B cell (primary cell): ENCODE data around the gene USP7. TPM values are rescaled to one million over a fixed set of nuclear protein-coding genes. Genes with fewer than 3 reads are reported as not detected.
"Not testable (repeated sequence)": the region's sequence is repeated elsewhere in the genome, so short reads cannot be mapped to it uniquely, and the experiment has no call there.

ENCODE experiments used
- ATAC-seq: fragments of 200-7000 bp; cut with Tn5 transposase; one replicate; pipeline ENCODE4 v1.10.0; 2021; ENCODE audit warnings: low read depth, mild to moderate bottlenecking, moderate number of reproducible peaks, moderate library complexity
- CTCF ChIA-PET: fragments of 350-600 bp; sonication (Branson Sonifier 250); formaldehyde crosslinking; loops from one replicate; lab custom pipeline; 2021; ENCODE audit warnings: antibody characterized with exemption, inconsistent platforms; lab: Charles Lee
- POLR2A ChIA-PET: fragments of 350-600 bp; sonication (Branson Sonifier 250); formaldehyde crosslinking; loops from one replicate; lab custom pipeline; 2021; ENCODE audit warnings: antibody characterized with exemption; lab: Charles Lee
- DNase-seq: peaks from one replicate; pipeline ENCODE4 v3.0.0; 2013
- H2AFZ ChIP-seq: 2 replicates; pipeline ENCODE4 v1.6.1; 2012; ENCODE audit warnings: mild to moderate bottlenecking, low read depth, low read length; ENCODE audit not compliant: insufficient read depth, poor library complexity, severe bottlenecking
- H3K27ac ChIP-seq, 2 donors: 1 replicate in 1 of 2; 2 replicates in 1 of 2; pipeline ENCODE4 v1.5.1; 2012 to 2013; ENCODE audit warnings: low read length in 2 of 2, mild to moderate bottlenecking in 2 of 2, moderate library complexity in 1 of 2
- H3K27me3 ChIP-seq, 4 experiments: fragments of 200-600 bp in 1 of 4; sonication (generic) in 1 of 4; replicated peaks in 1 of 4; 1 replicate in 2 of 4; 2 replicates in 2 of 4; pipeline versions ENCODE4 v1.6.1 to v1.7.0; 2013 to 2016; ENCODE audit warnings: low read length in 3 of 4, mild to moderate bottlenecking in 2 of 4, mixed read lengths in 1 of 4, moderate library complexity in 1 of 4; ENCODE audit not compliant: insufficient read depth in 4 of 4, control insufficient read depth in 3 of 4; ENCODE audit errors: control extremely low read depth in 1 of 4
- H3K36me3 ChIP-seq, 2 experiments: replicated peaks in 1 of 2; 1 replicate in 1 of 2; 2 replicates in 1 of 2; pipeline versions ENCODE4 v1.6.1 to v1.7.1; 2013; ENCODE audit warnings: low read length in 1 of 2; ENCODE audit not compliant: insufficient read depth in 2 of 2, control insufficient read depth in 1 of 2; ENCODE audit errors: control extremely low read depth in 1 of 2, extremely low read depth in 1 of 2
- H3K4me1 ChIP-seq, 2 donors: fragments of 200-600 bp in 1 of 2; sonication (generic) in 1 of 2; 1 replicate in 1 of 2; 2 replicates in 1 of 2; pipeline versions ENCODE4 v1.5.1 to v1.6.1; 2013 to 2017; ENCODE audit warnings: low read length in 2 of 2; ENCODE audit not compliant: control insufficient read depth in 2 of 2, insufficient read depth in 2 of 2
- H3K4me2 ChIP-seq: replicated peaks from 2 replicates; pipeline ENCODE3; 2012; ENCODE audit warnings: mild to moderate bottlenecking, low read depth, low read length; ENCODE audit not compliant: poor library complexity, severe bottlenecking
- H3K4me3 ChIP-seq, 5 experiments: fragments of 200-600 bp in 1 of 5; sonication (generic) in 1 of 5; 1 replicate in 3 of 5; 2 replicates in 2 of 5; pipeline versions ENCODE4 v1.5.1 to v1.7.0; 2011 to 2016; ENCODE audit warnings: low read length in 4 of 5, mild to moderate bottlenecking in 4 of 5, low read depth in 2 of 5, control low read depth in 1 of 5, moderate library complexity in 1 of 5; ENCODE audit not compliant: insufficient read depth in 1 of 5; ENCODE audit errors: control extremely low read depth in 1 of 5, extremely low read depth in 1 of 5
- H3K79me2 ChIP-seq: fragments of 200-600 bp; sonication (generic); one replicate; pipeline ENCODE4 v1.6.0; 2016; ENCODE audit warnings: low read length; ENCODE audit not compliant: control insufficient read depth, insufficient read depth
- H3K9ac ChIP-seq: fragments of 200-600 bp; sonication (generic); 2 replicates; pipeline ENCODE4 v1.6.1; 2017; ENCODE audit warnings: mild to moderate bottlenecking, low read length, moderate library complexity
- H3K9me3 ChIP-seq, 3 donors: one replicate each; pipeline versions ENCODE4 v1.6.1 to v1.7.1; 2013; ENCODE audit warnings: low read length in 2 of 3; ENCODE audit not compliant: control insufficient read depth in 2 of 3, insufficient read depth in 1 of 3; ENCODE audit errors: control extremely low read depth in 1 of 3
- H4K20me1 ChIP-seq: 2 replicates; pipeline ENCODE4 v1.6.0; 2012; ENCODE audit warnings: mild to moderate bottlenecking, low read length; ENCODE audit not compliant: insufficient read depth, control insufficient read depth, poor library complexity, severe bottlenecking
- H3K27ac Mint-ChIP-seq: one replicate; pipeline ENCODE4 v1.8.0; 2021; ENCODE audit warnings: mixed read lengths
- H3K27me3 Mint-ChIP-seq: one replicate; pipeline ENCODE4 v1.8.0; 2021; ENCODE audit warnings: mixed read lengths
- H3K4me1 Mint-ChIP-seq: one replicate; pipeline ENCODE4 v1.8.0; 2021; ENCODE audit warnings: mixed read lengths
- H3K4me3 Mint-ChIP-seq: one replicate; pipeline ENCODE4 v1.8.0; 2021; ENCODE audit warnings: mixed read lengths
- H3K9me3 Mint-ChIP-seq: one replicate; pipeline ENCODE4 v1.8.0; 2022; ENCODE audit warnings: mixed read lengths; ENCODE audit not compliant: insufficient read depth
- CTCF ChIP-seq: fragments of 200-600 bp; IDR thresholded peaks from one replicate; pipeline ENCODE4 v1.8.0; 2022; ENCODE audit warnings: antibody characterized with exemption, mild to moderate bottlenecking
- EZH2 ChIP-seq: IDR thresholded peaks from 2 replicates; pipeline ENCODE4 v1.6.1; 2012; ENCODE audit warnings: borderline replicate concordance, low read depth, mild to moderate bottlenecking, moderate library complexity, low read length; ENCODE audit not compliant: insufficient read depth, poor library complexity, severe bottlenecking
- WGBS: methylation state at CpG from one replicate; pipeline ENCODE4 v1.1.5; 2013; ENCODE audit warnings: missing lambda C conversion rate; ENCODE audit not compliant: insufficient coverage; 5-methylcytosine and 5-hydroxymethylcytosine counted together
- intact Hi-C: fragments of 100-400 bp; cut with micrococcal nuclease; formaldehyde crosslinking; loops from one replicate; pipeline ENCODE4 v1.10.0; 2022
- polyA plus RNA-seq: library from polyadenylated mRNA; depleted of rRNA; stranded (reverse); fragments of >200 nt; gene quantifications from 2 replicates; pipeline ENCODE4 v1.2.3, GENCODE V29; 2012
- total RNA-seq, 2 donors: library from RNA; stranded (reverse); fragments of 120-200 nt in 1 of 2; gene quantifications; 1 replicate in 1 of 2; 2 replicates in 1 of 2; pipeline versions ENCODE4 v1.2.3 to v1.2.4, GENCODE V29; 2013 to 2022

Gene USP7
- total and polyA plus RNA-seq, 2 donors (not counting 1 experiment from before 2014, with no cell fraction given): 27.4 to 223 TPM

GRCh38 chr16:8877894-8878522 lies 85.7 kb downstream of the USP7 start:
- Histone ChIP-seq H3K9me3 (no peaks in the 10 kb centered on the region), H3K79me2 (no peaks in the 10 kb centered on the region), H3K36me3 (no peaks in the 10 kb centered on the region), H3K4me1 (peaks cover 0 to 5% of the 10 kb centered on the region in 2 donors), H3K27ac (no peak overlapping the region), H3K27me3 (peaks cover 0 to 6% (median 2%) of the 10 kb centered on the region in 4 experiments), H2AFZ (no peak overlapping the region), H3K9ac (no peak overlapping the region), H3K4me3 (no peak overlapping the region), H3K4me2 (no peak overlapping the region), H4K20me1 (no peaks in the 10 kb centered on the region)
- 75% methylated on average over 4 of the region's 8 CpGs for WGBS
- Mint-ChIP-seq H3K4me3 (no peak overlapping the region), H3K4me1 (peaks cover 7% of the 10 kb centered on the region), H3K27me3 (peaks cover 8% of the 10 kb centered on the region), H3K27ac (no peak overlapping the region), H3K9me3 (no peaks in the 10 kb centered on the region)
- intact Hi-C loops: no loop called here
- CTCF ChIA-PET: interaction anchor here (0.7 to 5.7 kb wide), 8 partner anchors 12 to 311 kb away, joined by 3 to 46 read pairs (median 4); no protein-coding TSS in a partner anchor
- POLR2A ChIA-PET: interaction anchor here (3.2 kb wide), 1 partner anchor 7 kb away, joined by 11 read pairs; no protein-coding TSS in a partner anchor
- ATAC-seq: no peak
- no peak for DNase-seq
- TF ChIP-seq CTCF (no peak), EZH2 (no peak)

DNA sequence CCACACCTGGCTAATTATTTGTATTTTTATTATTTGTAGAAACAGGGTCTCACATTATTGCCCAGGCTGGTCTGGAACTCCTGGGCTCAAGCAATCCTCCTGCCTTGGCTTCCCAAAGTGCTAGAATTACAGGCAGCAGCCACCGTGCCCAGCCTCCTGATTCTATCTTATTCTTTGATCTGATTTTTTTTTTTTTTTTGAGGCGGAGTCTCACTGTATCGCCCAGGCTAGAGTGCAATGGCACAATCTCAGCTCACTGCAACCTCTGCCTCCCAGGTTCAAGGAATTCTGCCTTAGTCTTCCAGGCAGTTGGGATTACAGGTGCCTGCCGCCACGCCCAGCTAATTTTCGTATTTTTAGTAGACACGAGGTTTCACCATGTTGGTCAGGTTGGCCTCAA lies 88.4 kb downstream of the USP7 start:
- H3K27ac Mint-ChIP-seq, POLR2A ChIA-PET, intact Hi-C loops, H3K4me2 ChIP-seq, H3K79me2 ChIP-seq, ATAC-seq, H3K9me3 ChIP-seq, H3K4me3 ChIP-seq, H3K27me3 ChIP-seq, H3K27ac ChIP-seq, H3K36me3 ChIP-seq, H3K4me3 Mint-ChIP-seq, CTCF ChIA-PET, H4K20me1 ChIP-seq, H3K9me3 Mint-ChIP-seq, DNase-seq, H3K9ac ChIP-seq, H2AFZ ChIP-seq, H3K27me3 Mint-ChIP-seq: not testable (repeated sequence)
- 87% methylated on average over 7 of the region's 7 CpGs for WGBS
- H3K4me1 Mint-ChIP-seq: peaks cover 18% of the 10 kb centered on the region
- peaks cover 10 to 19% of the 10 kb centered on the region in 2 donors for H3K4me1 ChIP-seq
